ENCODE data around the gene SCGB1C2. TPM values are rescaled to one million over a fixed set of nuclear protein-coding genes. Genes with fewer than 3 reads are reported as not detected.

The SCGB1C2 gene
- total and polyA plus RNA-seq, 2 donors (not counting 3 experiments of a cell fraction or from before 2014, with no cell fraction given) = not detected

GRCh38 chr17:158379-158778 is 21.0 kb downstream of the SCGB1C2 start:
- no peak for TF ChIP-seq GATA2 (IDR thresholded peaks at IDR 0.05; ENCODE audit: insufficient read depth, insufficient read length, low read depth, low read length)
- no peak for TF ChIP-seq POLR2A (IDR thresholded peaks at IDR 0.05; ENCODE audit: low read depth, low read length)
- TF ChIP-seq MYC (IDR thresholded peaks at IDR 0.05; ENCODE audit: low read depth, low read length) = no peak
- no peak for TF ChIP-seq EZH2 (IDR thresholded peaks at IDR 0.05; ENCODE audit: borderline replicate concordance, low read depth, low read length, severe bottlenecking)
- TF ChIP-seq JUN (IDR thresholded peaks at IDR 0.05; ENCODE audit: borderline replicate concordance, insufficient read depth, insufficient read length, low read depth) = no peak
- TF ChIP-seq CTCF (IDR thresholded peaks at IDR 0.05; ENCODE audit: extremely low read depth in 1 of 2, insufficient read depth in 1 of 2, low read depth in 1 of 2, low read length in 2 of 2) = no peak
- TF ChIP-seq MAX (IDR thresholded peaks at IDR 0.05; ENCODE audit: insufficient read depth, insufficient read length) = no peak
- no peak for TF ChIP-seq POLR2AphosphoS5 (IDR thresholded peaks at IDR 0.05; ENCODE audit: insufficient read depth, low read depth, low read length)
- TF ChIP-seq FOS (IDR thresholded peaks at IDR 0.05; ENCODE audit: borderline replicate concordance, insufficient read depth, low read length) = no peak
- POLR2A ChIA-PET = interaction anchor here (0.5 kb wide), 1 partner anchor 15 kb away, joined by 6 read pairs; no protein-coding TSS in a partner anchor
- Histone ChIP-seq H3K79me2 (ENCODE audit: control insufficient read depth, insufficient read depth, low read length) (no peaks in the 10 kb centered on the region), H2AFZ (ENCODE audit: low read depth, low read length) (no peak overlapping the region), H3K4me1 (ENCODE audit: control insufficient read depth, extremely low read depth, insufficient read depth, low read length) (no peaks in the 10 kb centered on the region), H3K4me3 (replicated peaks in 1 of 3; ENCODE audit: insufficient read depth in 1 of 3, low read depth in 1 of 3, low read length in 3 of 3) (no peak overlapping the region), H3K27ac (ENCODE audit: insufficient read depth, low read depth, low read length) (no peak overlapping the region), H3K9me3 (replicated peaks; ENCODE audit: control insufficient read depth, insufficient read depth, low read length) (no peaks in the 10 kb centered on the region), H3K9ac (replicated peaks; ENCODE audit: extremely low read depth, insufficient read depth, low read length) (no peak overlapping the region), H3K4me2 (ENCODE audit: insufficient read depth, low read length) (no peak overlapping the region), H3K36me3 (ENCODE audit: control insufficient read depth in 2 of 2, extremely low read depth in 1 of 2, insufficient read depth in 2 of 2, low read length in 2 of 2) (no peaks in the 10 kb centered on the region), H4K20me1 (replicated peaks; ENCODE audit: control insufficient read depth, extremely low read depth, insufficient read depth, low read length) (no peaks in the 10 kb centered on the region), H3K9me1 (replicated peaks; ENCODE audit: control insufficient read depth, extremely low read depth, insufficient read depth, low read length) (no peaks in the 10 kb centered on the region), H3K27me3 (ENCODE audit: control insufficient read depth in 2 of 2, insufficient read depth in 2 of 2, low read length in 2 of 2) (no peaks in the 10 kb centered on the region)
- dilution Hi-C loops (cut with MboI; ENCODE audit: extremely low pct_ligation_motif_present, low sequenced_read_pairs) (no loop called here), intact Hi-C loops (cut with micrococcal nuclease) (no loop called here)
- no peak for DNase-seq (ENCODE audit: low read depth, low spot score)
- FAIRE-seq = no peak
- no TSS peak for BruUV-seq (replicated peaks)
- CTCF ChIA-PET = interaction anchor here (1.4 kb wide), 1 partner anchor 9 kb away, joined by 5 read pairs; no protein-coding TSS in a partner anchor
